Left lung (tissue), 10 donors: Measurements from ENCODE around the gene CASZ1. TPM values are rescaled to one million over a fixed set of nuclear protein-coding genes. Genes with fewer than 3 reads are reported as not detected.
A peak's percentile ranks its signal among the peaks of the same experiment; 100 is the strongest.

ENCODE experiments used
- ATAC-seq: fragments of 200-7000 bp; cut with Tn5 transposase; one replicate; pipeline ENCODE4 v1.9.1; 2020; ENCODE audit warnings: moderate library complexity
- DNase-seq, 4 donors: peaks; one replicate each; pipeline ENCODE4 v3.0.0-alpha.2; 2013 to 2020
- H3K27ac ChIP-seq, 2 donors: fragments of 200-600 bp; sonication (generic) in 1 of 2; one replicate each; pipeline versions ENCODE4 v1.5.0 to v1.8.0; 2020 to 2021
- H3K27me3 ChIP-seq, 2 donors: fragments of 200-600 bp; sonication (generic) in 1 of 2; one replicate each; pipeline versions ENCODE4 v1.5.0 to v1.8.0; 2020 to 2021
- H3K36me3 ChIP-seq, 2 donors: fragments of 200-600 bp; sonication (generic) in 1 of 2; one replicate each; pipeline versions ENCODE4 v1.5.0 to v1.8.0; 2020 to 2021
- H3K4me1 ChIP-seq, 2 donors: fragments of 200-600 bp; one replicate each; pipeline ENCODE4 v1.8.0; 2021
- H3K4me3 ChIP-seq, 2 donors: fragments of 200-600 bp; sonication (generic) in 1 of 2; one replicate each; pipeline versions ENCODE4 v1.5.0 to v1.8.0; 2020 to 2021; ENCODE audit warnings: mild to moderate bottlenecking in 1 of 2
- H3K9me3 ChIP-seq, 2 donors: fragments of 200-600 bp; sonication (generic) in 1 of 2; one replicate each; pipeline versions ENCODE4 v1.5.0 to v1.8.0; 2020 to 2021
- CTCF ChIP-seq, 2 donors: fragments of 200-600 bp; sonication (generic) in 1 of 2; IDR thresholded peaks; one replicate each; pipeline versions ENCODE4 v1.5.0 to v1.8.0; 2021; ENCODE audit warnings: antibody characterized with exemption in 2 of 2
- intact Hi-C, 2 donors: fragments of 100-400 bp; cut with DNase I; formaldehyde crosslinking; loops; one replicate each; pipeline versions ENCODE4 v1.11.2 to v1.14.2; 2022
- polyA plus RNA-seq, 6 donors: library from polyadenylated mRNA; unstranded; fragments of 120-200 nt; gene quantifications; one replicate each; pipeline ENCODE4 v1.2.1, GENCODE V29; 2013; ENCODE audit not compliant: insufficient read length in 6 of 6
- total RNA-seq, 2 donors: library from RNA; stranded (reverse); fragmentation: NEBNext Ultra II Directional; extraction: Animal tissue kit (Norgen Biotek cat#: 25700); gene quantifications; one replicate each; pipeline ENCODE4 v1.2.1, GENCODE V29; 2021
- donor health status: DM: no; HTN: yes; CAD: no.
- donor health status: DM: no; HTN: no; CAD: no.

The CASZ1 gene
- total and polyA plus RNA-seq, 8 donors = 15.1 to 44.0 (median 21.1) TPM

GRCh38 chr1:10795276-10796021 lies 997 bp downstream of the CASZ1 start:
- Histone ChIP-seq H3K36me3 (no peaks in the 10 kb centered on the region), H3K27me3 (peaks cover 16 to 93% of the 10 kb centered on the region in 2 donors), H3K9me3 (no peaks in the 10 kb centered on the region), H3K4me1 (peaks cover 4 to 46% of the 10 kb centered on the region in 2 donors), H3K27ac (peak overlapping the region; percentile 55 to 72), H3K4me3 (peak overlapping the region; percentile 50 to 56)
- ATAC-seq = peak; percentile 65
- intact Hi-C loops = no loop called here
- TF ChIP-seq CTCF (IDR thresholded peaks at IDR 0.05) = no peak
- DNase-seq = no peak

GRCh38 chr1:10794724-10795275 lies 1.6 kb downstream of the CASZ1 start:
- no peaks in the 10 kb centered on the region for H3K36me3 ChIP-seq
- DNase-seq (no peak), ATAC-seq (peak; percentile 12)
- peaks cover 4 to 46% of the 10 kb centered on the region in 2 donors for H3K4me1 ChIP-seq
- H3K27me3 ChIP-seq = peaks cover 16 to 93% of the 10 kb centered on the region in 2 donors
- no peak for TF ChIP-seq CTCF (IDR thresholded peaks at IDR 0.05)
- peak overlapping the region in 1 of 2 donors; percentile 55 for H3K27ac ChIP-seq
- H3K9me3 ChIP-seq = no peaks in the 10 kb centered on the region
- peak overlapping the region; percentile 50 to 56 for H3K4me3 ChIP-seq
- intact Hi-C loops = no loop called here

- H3K36me3 ChIP-seq = no peaks in the 10 kb centered on the region
- ATAC-seq = no peak
- peak overlapping the region; percentile 50 to 56 for H3K4me3 ChIP-seq
- H3K9me3 ChIP-seq = no peaks in the 10 kb centered on the region
- DNase-seq = peak in 1 of 4 donors; percentile 31
- H3K4me1 ChIP-seq = peaks cover 4 to 46% of the 10 kb centered on the region in 2 donors
- TF ChIP-seq CTCF (IDR thresholded peaks at IDR 0.05) = no peak
- intact Hi-C loops = no loop called here
- H3K27me3 ChIP-seq = peaks cover 16 to 95% of the 10 kb centered on the region in 2 donors
- peak overlapping the region in 1 of 2 donors; percentile 55 for H3K27ac ChIP-seq
Measured at GRCh38 chr1:10793129-10793651, 3.3 kb downstream of the CASZ1 start.

- no peaks in the 10 kb centered on the region for H3K9me3 ChIP-seq
- peak overlapping the region in 1 of 2 donors; percentile 5 for H3K27ac ChIP-seq
- peaks cover 16 to 94% of the 10 kb centered on the region in 2 donors for H3K27me3 ChIP-seq
- DNase-seq (no peak), ATAC-seq (no peak)
- intact Hi-C loops = no loop called here
- TF ChIP-seq CTCF (IDR thresholded peaks at IDR 0.05) = no peak
- no peaks in the 10 kb centered on the region for H3K36me3 ChIP-seq
- peaks cover 4 to 46% of the 10 kb centered on the region in 2 donors for H3K4me1 ChIP-seq
- H3K4me3 ChIP-seq = no peak overlapping the region
Measured at GRCh38 chr1:10791105-10791951, 5.1 kb downstream of the CASZ1 start.
